Muscle of leg (tissue), 11 donors: ENCODE data around the gene DUSP16. TPM values are rescaled to one million over a fixed set of nuclear protein-coding genes. Genes with fewer than 3 reads are reported as not detected.
"Not testable (repeated sequence)": the region's sequence is repeated elsewhere in the genome, so short reads cannot be mapped to it uniquely, and the experiment has no call there.

Experiments used
- DNase-seq: peaks from one replicate; pipeline ENCODE4 v3.0.0; 2013
- H3K27ac ChIP-seq: one replicate; pipeline ENCODE4 v1.5.1; 2013; ENCODE audit warnings: mild to moderate bottlenecking, low read length, control low read depth
- H3K27me3 ChIP-seq: one replicate; pipeline ENCODE4 v1.6.1; 2013; ENCODE audit warnings: low read length; ENCODE audit not compliant: control insufficient read depth, insufficient read depth
- H3K36me3 ChIP-seq: one replicate; pipeline ENCODE4 v1.6.1; 2013; ENCODE audit warnings: low read length; ENCODE audit not compliant: control insufficient read depth, insufficient read depth
- H3K4me1 ChIP-seq: one replicate; pipeline ENCODE4 v1.6.1; 2013; ENCODE audit warnings: low read length; ENCODE audit not compliant: control insufficient read depth, insufficient read depth
- H3K4me3 ChIP-seq: one replicate; pipeline ENCODE4 v1.5.1; 2013; ENCODE audit warnings: low read length, control low read depth
- H3K9me3 ChIP-seq: replicated peaks from 2 replicates; pipeline ENCODE4 v1.6.1; 2013; ENCODE audit warnings: low read depth, low read length; ENCODE audit not compliant: control insufficient read depth
- WGBS: methylation state at CpG from one replicate; pipeline ENCODE4 v1.1.5; 2013; ENCODE audit warnings: missing lambda C conversion rate; ENCODE audit not compliant: insufficient coverage; 5-methylcytosine and 5-hydroxymethylcytosine counted together
- polyA plus RNA-seq, 8 donors: library from polyadenylated mRNA; unstranded; fragments of 120-200 nt; gene quantifications; one replicate each; pipeline versions ENCODE4 v1.2.1 to v1.2.3, GENCODE V29; 2013; ENCODE audit warnings: inconsistent platforms in 1 of 8, low replicate concordance in 1 of 8; ENCODE audit not compliant: insufficient read length in 8 of 8, insufficient read depth in 1 of 8
- total RNA-seq: library from RNA; stranded (reverse); fragments of 120-200 nt; gene quantifications from one replicate; pipeline ENCODE4 v1.2.4, GENCODE V29; 2013

Gene DUSP16
- total and polyA plus RNA-seq, 9 donors, result 18.2 to 34.1 (median 25.9) TPM

- H3K9me3 ChIP-seq, H3K27ac ChIP-seq, DNase-seq, H3K4me1 ChIP-seq, H3K27me3 ChIP-seq, H3K4me3 ChIP-seq: not testable (repeated sequence)
- no CpG with 5 or more reads among the region's 4 CpGs for WGBS
- peaks cover 17% of the 10 kb centered on the region for H3K36me3 ChIP-seq
Measured at GRCh38 chr12:12522657-12523056, 40.0 kb downstream of the DUSP16 start.

GRCh38 chr12:12521888-12522287 is 40.8 kb downstream of the DUSP16 start:
- Histone ChIP-seq H3K9me3 (no peaks in the 10 kb centered on the region), H3K4me3 (no peak overlapping the region), H3K36me3 (peaks cover 25% of the 10 kb centered on the region), H3K4me1 (peaks cover 4% of the 10 kb centered on the region), H3K27ac (peak overlapping the region; percentile 17), H3K27me3 (no peaks in the 10 kb centered on the region)
- 86% methylated on average over 6 of the region's 6 CpGs for WGBS
- DNase-seq, result no peak

- H3K27ac ChIP-seq, result no peak overlapping the region
- 23% methylated on average over 2 of the region's 8 CpGs for WGBS
- no peaks in the 10 kb centered on the region for H3K27me3 ChIP-seq
- H3K9me3 ChIP-seq, result no peaks in the 10 kb centered on the region
- peaks cover 4% of the 10 kb centered on the region for H3K4me1 ChIP-seq
- no peak for DNase-seq
- H3K36me3 ChIP-seq, result peaks cover 27% of the 10 kb centered on the region
- no peak overlapping the region for H3K4me3 ChIP-seq
Measured at GRCh38 chr12:12521044-12521485, 41.6 kb downstream of the DUSP16 start.

GRCh38 chr12:12520273-12520672 is 42.4 kb downstream of the DUSP16 start:
- no peak for DNase-seq
- no peaks in the 10 kb centered on the region for H3K27me3 ChIP-seq
- no peak overlapping the region for H3K4me3 ChIP-seq
- H3K4me1 ChIP-seq, result peaks cover 4% of the 10 kb centered on the region
- no peak overlapping the region for H3K27ac ChIP-seq
- H3K36me3 ChIP-seq, result peaks cover 29% of the 10 kb centered on the region
- no peaks in the 10 kb centered on the region for H3K9me3 ChIP-seq

- Histone ChIP-seq H3K9me3 (no peaks in the 10 kb centered on the region), H3K27me3 (no peaks in the 10 kb centered on the region), H3K36me3 (peaks cover 29% of the 10 kb centered on the region), H3K4me1 (peaks cover 4% of the 10 kb centered on the region), H3K27ac (no peak overlapping the region), H3K4me3 (no peak overlapping the region)
- DNase-seq, result no peak
- 100% methylated on average over 1 of the region's 4 CpGs for WGBS
Measured at GRCh38 chr12:12519354-12519998, 43.2 kb downstream of the DUSP16 start.

- DNase-seq, result no peak
- H3K4me1 ChIP-seq, result peaks cover 4% of the 10 kb centered on the region
- H3K27me3 ChIP-seq, result no peaks in the 10 kb centered on the region
- H3K36me3 ChIP-seq, result peaks cover 29% of the 10 kb centered on the region
- H3K27ac ChIP-seq, result no peak overlapping the region
- H3K9me3 ChIP-seq, result no peaks in the 10 kb centered on the region
- H3K4me3 ChIP-seq, result no peak overlapping the region
- WGBS, result no CpG with 5 or more reads among the region's 4 CpGs
Measured at GRCh38 chr12:12518919-12519318, 43.7 kb downstream of the DUSP16 start.

- H3K36me3 ChIP-seq, result peaks cover 29% of the 10 kb centered on the region
- H3K9me3 ChIP-seq, result no peaks in the 10 kb centered on the region
- H3K27ac ChIP-seq, result no peak overlapping the region
- no peaks in the 10 kb centered on the region for H3K4me1 ChIP-seq
- WGBS, result 100% methylated on average over 1 of the region's 3 CpGs
- DNase-seq, result no peak
- H3K27me3 ChIP-seq, result no peaks in the 10 kb centered on the region
- H3K4me3 ChIP-seq, result no peak overlapping the region
Measured at GRCh38 chr12:12518464-12518845, 44.2 kb downstream of the DUSP16 start.

GRCh38 chr12:12513416-12514006 is 49.2 kb downstream of the DUSP16 start:
- H3K27me3 ChIP-seq, result no peaks in the 10 kb centered on the region
- no peak overlapping the region for H3K27ac ChIP-seq
- DNase-seq, result no peak
- H3K36me3 ChIP-seq, result peaks cover 17% of the 10 kb centered on the region
- no peaks in the 10 kb centered on the region for H3K9me3 ChIP-seq
- 73% methylated on average over 2 of the region's 3 CpGs for WGBS
- H3K4me3 ChIP-seq, result no peak overlapping the region
- no peaks in the 10 kb centered on the region for H3K4me1 ChIP-seq

- no peaks in the 10 kb centered on the region for H3K9me3 ChIP-seq
- no peak overlapping the region for H3K4me3 ChIP-seq
- no peak overlapping the region for H3K27ac ChIP-seq
- H3K4me1 ChIP-seq, result peaks cover 2% of the 10 kb centered on the region
- WGBS, result 95% methylated on average over 3 of the region's 5 CpGs
- DNase-seq, result no peak
- H3K36me3 ChIP-seq, result peaks cover 7% of the 10 kb centered on the region
- no peaks in the 10 kb centered on the region for H3K27me3 ChIP-seq
Measured at GRCh38 chr12:12511895-12512711, 50.6 kb downstream of the DUSP16 start.

GRCh38 chr12:12511021-12511783 is 51.5 kb downstream of the DUSP16 start:
- Histone ChIP-seq H3K27ac (no peak overlapping the region), H3K36me3 (peaks cover 2% of the 10 kb centered on the region), H3K4me3 (no peak overlapping the region), H3K9me3 (no peaks in the 10 kb centered on the region), H3K4me1 (peaks cover 5% of the 10 kb centered on the region), H3K27me3 (no peaks in the 10 kb centered on the region)
- 94% methylated on average over 1 of the region's 3 CpGs for WGBS
- DNase-seq, result no peak
